ENCODE measurements around the gene RORB.

The RORB gene

GRCh38 chr9:74496819-74497747, at the start of gene RORB:
Gene RORB, plus strand, starts transcription at chr9:74497335. Its CDS starts 642 bp downstream, at chr9:74497977.
- peak; percentile 71 for DNase-seq (ENCODE audit: low read depth)
- no peak for TF ChIP-seq CTCF (conservative IDR thresholded peaks at IDR 0.05; ENCODE audit: low read depth, low read length)
- H3K4me3 ChIP-seq (ENCODE audit: low read depth, low read length) = peak within 1 kb of the TSS; percentile 73

GRCh38 chr9:74447451-74448193, 49.5 kb upstream of the RORB start:
- no peak for DNase-seq (ENCODE audit: low read depth)
- TF ChIP-seq CTCF (conservative IDR thresholded peaks at IDR 0.05; ENCODE audit: low read depth, low read length) = no peak
- no peak overlapping the region for H3K4me3 ChIP-seq (ENCODE audit: low read depth, low read length)

GRCh38 chr9:74449060-74449459, 48.1 kb upstream of the RORB start:
- no peak for TF ChIP-seq CTCF (conservative IDR thresholded peaks at IDR 0.05; ENCODE audit: low read depth, low read length)
- no peak for DNase-seq (ENCODE audit: low read depth)
- no peak overlapping the region for H3K4me3 ChIP-seq (ENCODE audit: low read depth, low read length)

- DNase-seq (ENCODE audit: low read depth) = no peak
- TF ChIP-seq CTCF (conservative IDR thresholded peaks at IDR 0.05; ENCODE audit: low read depth, low read length) = no peak
- no peak overlapping the region for H3K4me3 ChIP-seq (ENCODE audit: low read depth, low read length)
These were observed 38.3 kb upstream of the RORB start for GRCh38 chr9:74458832-74459231.

- no peak for TF ChIP-seq CTCF (conservative IDR thresholded peaks at IDR 0.05; ENCODE audit: low read depth, low read length)
- H3K4me3 ChIP-seq (ENCODE audit: low read depth, low read length) = no peak overlapping the region
- no peak for DNase-seq (ENCODE audit: low read depth)
These were observed 33.3 kb upstream of the RORB start for GRCh38 chr9:74463825-74464224.

- no peak for TF ChIP-seq CTCF (conservative IDR thresholded peaks at IDR 0.05; ENCODE audit: low read depth, low read length)
- no peak overlapping the region for H3K4me3 ChIP-seq (ENCODE audit: low read depth, low read length)
These were observed 18.5 kb upstream of the RORB start for GRCh38 chr9:74478606-74479005.

More at GRCh38 chr9:74478606-74479005, 18.5 kb upstream of the RORB start:
- no peak for DNase-seq (ENCODE audit: low read depth)

All from choroid plexus epithelial cell (primary cell).